Hepatocyte (in vitro differentiated cells): Measurements from ENCODE around the gene UQCR10. TPM values are rescaled to one million over a fixed set of nuclear protein-coding genes. Genes with fewer than 3 reads are reported as not detected.

ENCODE experiments used
- DNase-seq: peaks from one replicate; pipeline ENCODE4 v3.0.0-alpha.2; 2016; ENCODE audit warnings: low spot score
- H2AFZ ChIP-seq: fragments of 200-600 bp; sonication (generic); 2 replicates; pipeline ENCODE4 v1.6.0; 2016; ENCODE audit warnings: antibody characterized with exemption, mild to moderate bottlenecking
- H3K27ac ChIP-seq: fragments of 200-600 bp; sonication (generic); 2 replicates; pipeline ENCODE4 v1.5.1; 2016; ENCODE audit warnings: mild to moderate bottlenecking
- H3K27me3 ChIP-seq: fragments of 200-600 bp; sonication (generic); 2 replicates; pipeline ENCODE4 v1.6.1; 2016
- H3K36me3 ChIP-seq: fragments of 200-600 bp; sonication (generic); replicated peaks from 2 replicates; pipeline ENCODE4 v1.5.1; 2016; ENCODE audit warnings: low read depth; ENCODE audit not compliant: insufficient read depth
- H3K4me1 ChIP-seq: fragments of 200-600 bp; sonication (generic); 2 replicates; pipeline ENCODE4 v1.5.1; 2016; ENCODE audit warnings: mild to moderate bottlenecking, moderate library complexity; ENCODE audit not compliant: insufficient read depth
- H3K4me2 ChIP-seq: fragments of 200-600 bp; sonication (generic); 2 replicates; pipeline ENCODE4 v1.6.0; 2016
- H3K4me3 ChIP-seq: fragments of 200-600 bp; sonication (generic); 2 replicates; pipeline ENCODE4 v1.5.1; 2016; ENCODE audit warnings: mild to moderate bottlenecking
- H3K79me2 ChIP-seq: fragments of 200-600 bp; sonication (generic); 2 replicates; pipeline ENCODE4 v1.6.0; 2017; ENCODE audit warnings: mild to moderate bottlenecking
- H3K9me2 ChIP-seq: fragments of 200-600 bp; sonication (generic); replicated peaks from 2 replicates; pipeline ENCODE4 v1.6.0; 2017; ENCODE audit warnings: mild to moderate bottlenecking; ENCODE audit not compliant: insufficient read depth
- H3K9me3 ChIP-seq: fragments of 200-600 bp; sonication (generic); 2 replicates; pipeline ENCODE4 v1.5.1; 2016; ENCODE audit warnings: low read depth, mild to moderate bottlenecking
- H4K20me1 ChIP-seq: fragments of 200-600 bp; sonication (generic); 2 replicates; pipeline ENCODE4 v1.6.0; 2016; ENCODE audit warnings: mild to moderate bottlenecking; ENCODE audit not compliant: insufficient read depth, poor library complexity, severe bottlenecking
- EZH2 ChIP-seq: fragments of 200-600 bp; sonication (generic); IDR thresholded peaks from 2 replicates; pipeline ENCODE4 v1.6.1; 2016; ENCODE audit warnings: antibody characterized with exemption, mild to moderate bottlenecking, borderline replicate concordance
- EZH2phosphoT487 ChIP-seq: fragments of 200-600 bp; sonication (generic); IDR thresholded peaks from one replicate; pipeline ENCODE4 v1.6.1; 2018; ENCODE audit warnings: antibody characterized with exemption, mild to moderate bottlenecking, low read depth, moderate library complexity; ENCODE audit not compliant: unreplicated experiment, severe bottlenecking
- WGBS: methylation state at CpG from one replicate; pipeline ENCODE4 v1.1.6; 2016; ENCODE audit warnings: low lambda C conversion rate; ENCODE audit errors: missing lambda C conversion rate; 5-methylcytosine and 5-hydroxymethylcytosine counted together
- polyA plus RNA-seq: library from polyadenylated mRNA; unstranded; fragments of >200 nt; fragmentation: Nextera tagmentation; extraction: Ambion mirVana; gene quantifications from 2 replicates; pipeline ENCODE4 v1.2.1, GENCODE V29; 2016
- total RNA-seq: library from RNA; depleted of rRNA; stranded (reverse); fragments of >200 nt; gene quantifications from 2 replicates; pipeline ENCODE4 v1.2.3, GENCODE V29; 2014
- TF ChIP-seq, protein P1 (sequence below): fragments of 200-600 bp; sonication (generic); IDR thresholded peaks from 2 replicates; pipeline ENCODE4 v1.5.1; 2016; ENCODE audit warnings: antibody characterized with exemption, mild to moderate bottlenecking; ENCODE audit not compliant: poor library complexity

Gene UQCR10
- 120 and 122 TPM in 2 replicates for total RNA-seq
- 387 and 414 TPM in 2 replicates for polyA plus RNA-seq

DNA sequence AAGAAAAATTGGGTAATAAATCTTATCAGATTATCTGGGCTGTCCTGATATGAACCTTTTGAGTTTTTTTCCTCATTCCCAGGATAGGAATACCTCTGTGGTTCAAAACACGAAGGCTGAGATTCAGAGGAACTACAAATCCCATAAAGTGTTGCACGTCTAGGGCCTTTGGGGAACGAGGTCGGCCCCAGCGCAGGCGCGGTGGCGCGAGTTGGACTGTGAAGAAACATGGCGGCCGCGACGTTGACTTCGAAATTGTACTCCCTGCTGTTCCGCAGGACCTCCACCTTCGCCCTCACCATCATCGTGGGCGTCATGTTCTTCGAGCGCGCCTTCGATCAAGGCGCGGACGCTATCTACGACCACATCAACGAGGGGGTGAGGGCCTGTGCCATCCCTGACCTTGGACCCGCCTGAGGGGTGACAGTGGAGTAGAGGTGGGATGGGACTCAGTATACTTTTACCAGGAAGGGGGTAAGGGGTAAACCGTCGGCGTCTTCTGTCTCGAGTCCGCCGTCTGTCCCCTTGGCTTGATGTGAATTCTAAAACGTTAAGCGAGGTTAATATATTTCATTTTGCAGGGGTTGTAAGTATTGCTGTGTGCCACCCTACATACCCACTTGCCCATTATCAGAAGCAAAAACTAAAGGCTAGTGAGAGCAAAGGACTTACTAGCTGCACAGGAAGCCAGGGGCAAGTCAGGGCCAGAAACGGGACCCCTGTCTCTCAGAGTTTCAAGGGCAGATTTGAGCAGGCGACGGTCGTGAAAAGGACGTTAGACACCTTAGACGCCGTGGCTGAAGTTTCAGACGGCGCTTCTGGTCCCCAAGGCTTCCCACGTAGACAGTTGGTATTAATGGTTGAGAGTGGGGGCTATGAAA lies at the start of gene UQCR10:
Gene UQCR10, plus strand, starts transcription at position 199 of the 881 bp plus-strand sequence. Its CDS starts 30 bp downstream, at position 229.
- Histone ChIP-seq H2AFZ (peak within 1 kb of the TSS; percentile 79), H3K9me2 (no peaks in the 10 kb centered on the region), H3K27me3 (no peaks in the 10 kb centered on the region), H3K4me2 (peak within 1 kb of the TSS; percentile 75), H3K4me1 (peaks cover 12% of the 10 kb centered on the region), H3K79me2 (peaks cover 41% of the 10 kb centered on the region), H3K9me3 (no peaks in the 10 kb centered on the region), H4K20me1 (no peaks in the 10 kb centered on the region), H3K4me3 (peak within 1 kb of the TSS; percentile 44), H3K27ac (peak within 1 kb of the TSS; percentile 84), H3K36me3 (no peaks in the 10 kb centered on the region)
- WGBS = 11% methylated on average over 46 of the region's 46 CpGs
- TF ChIP-seq, protein P1, sequence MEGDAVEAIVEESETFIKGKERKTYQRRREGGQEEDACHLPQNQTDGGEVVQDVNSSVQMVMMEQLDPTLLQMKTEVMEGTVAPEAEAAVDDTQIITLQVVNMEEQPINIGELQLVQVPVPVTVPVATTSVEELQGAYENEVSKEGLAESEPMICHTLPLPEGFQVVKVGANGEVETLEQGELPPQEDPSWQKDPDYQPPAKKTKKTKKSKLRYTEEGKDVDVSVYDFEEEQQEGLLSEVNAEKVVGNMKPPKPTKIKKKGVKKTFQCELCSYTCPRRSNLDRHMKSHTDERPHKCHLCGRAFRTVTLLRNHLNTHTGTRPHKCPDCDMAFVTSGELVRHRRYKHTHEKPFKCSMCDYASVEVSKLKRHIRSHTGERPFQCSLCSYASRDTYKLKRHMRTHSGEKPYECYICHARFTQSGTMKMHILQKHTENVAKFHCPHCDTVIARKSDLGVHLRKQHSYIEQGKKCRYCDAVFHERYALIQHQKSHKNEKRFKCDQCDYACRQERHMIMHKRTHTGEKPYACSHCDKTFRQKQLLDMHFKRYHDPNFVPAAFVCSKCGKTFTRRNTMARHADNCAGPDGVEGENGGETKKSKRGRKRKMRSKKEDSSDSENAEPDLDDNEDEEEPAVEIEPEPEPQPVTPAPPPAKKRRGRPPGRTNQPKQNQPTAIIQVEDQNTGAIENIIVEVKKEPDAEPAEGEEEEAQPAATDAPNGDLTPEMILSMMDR = no peak
- TF ChIP-seq EZH2 (no peak), EZH2phosphoT487 (no peak)
- peak; percentile 96 for DNase-seq

DNA sequence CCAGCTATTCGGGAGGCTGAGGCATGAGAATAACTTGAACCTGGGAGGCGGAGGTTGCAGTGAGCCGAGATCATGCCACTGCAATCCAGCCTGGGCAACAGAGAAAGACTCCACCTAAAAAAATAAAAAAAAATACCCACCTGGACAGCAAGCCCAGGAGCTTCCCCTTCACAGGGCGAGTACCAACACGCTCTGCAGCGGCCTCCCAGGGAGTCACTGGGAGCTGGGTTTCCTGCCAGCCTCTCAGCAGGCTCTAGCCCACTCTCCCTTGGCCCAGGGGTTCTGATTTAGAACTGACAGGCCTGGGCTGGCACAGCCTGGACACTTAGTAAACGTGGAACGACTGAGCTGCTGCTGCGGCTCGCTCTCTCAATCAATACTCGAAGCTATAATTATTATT lies 49.4 kb upstream of the UQCR10 start:
- no peaks in the 10 kb centered on the region for H3K79me2 ChIP-seq
- no peak overlapping the region for H3K27ac ChIP-seq
- no peak overlapping the region for H2AFZ ChIP-seq
- 90% methylated on average over 11 of the region's 11 CpGs for WGBS
- H3K4me3 ChIP-seq = no peak overlapping the region
- peaks cover 44% of the 10 kb centered on the region for H3K27me3 ChIP-seq
- H4K20me1 ChIP-seq = no peaks in the 10 kb centered on the region
- no peak overlapping the region for H3K4me2 ChIP-seq
- no peaks in the 10 kb centered on the region for H3K9me3 ChIP-seq
- no peaks in the 10 kb centered on the region for H3K9me2 ChIP-seq
- no peaks in the 10 kb centered on the region for H3K36me3 ChIP-seq
- DNase-seq = no peak
- H3K4me1 ChIP-seq = no peaks in the 10 kb centered on the region
- TF ChIP-seq, protein P1 = no peak
- TF ChIP-seq EZH2 = no peak
- TF ChIP-seq EZH2phosphoT487 = no peak

DNA sequence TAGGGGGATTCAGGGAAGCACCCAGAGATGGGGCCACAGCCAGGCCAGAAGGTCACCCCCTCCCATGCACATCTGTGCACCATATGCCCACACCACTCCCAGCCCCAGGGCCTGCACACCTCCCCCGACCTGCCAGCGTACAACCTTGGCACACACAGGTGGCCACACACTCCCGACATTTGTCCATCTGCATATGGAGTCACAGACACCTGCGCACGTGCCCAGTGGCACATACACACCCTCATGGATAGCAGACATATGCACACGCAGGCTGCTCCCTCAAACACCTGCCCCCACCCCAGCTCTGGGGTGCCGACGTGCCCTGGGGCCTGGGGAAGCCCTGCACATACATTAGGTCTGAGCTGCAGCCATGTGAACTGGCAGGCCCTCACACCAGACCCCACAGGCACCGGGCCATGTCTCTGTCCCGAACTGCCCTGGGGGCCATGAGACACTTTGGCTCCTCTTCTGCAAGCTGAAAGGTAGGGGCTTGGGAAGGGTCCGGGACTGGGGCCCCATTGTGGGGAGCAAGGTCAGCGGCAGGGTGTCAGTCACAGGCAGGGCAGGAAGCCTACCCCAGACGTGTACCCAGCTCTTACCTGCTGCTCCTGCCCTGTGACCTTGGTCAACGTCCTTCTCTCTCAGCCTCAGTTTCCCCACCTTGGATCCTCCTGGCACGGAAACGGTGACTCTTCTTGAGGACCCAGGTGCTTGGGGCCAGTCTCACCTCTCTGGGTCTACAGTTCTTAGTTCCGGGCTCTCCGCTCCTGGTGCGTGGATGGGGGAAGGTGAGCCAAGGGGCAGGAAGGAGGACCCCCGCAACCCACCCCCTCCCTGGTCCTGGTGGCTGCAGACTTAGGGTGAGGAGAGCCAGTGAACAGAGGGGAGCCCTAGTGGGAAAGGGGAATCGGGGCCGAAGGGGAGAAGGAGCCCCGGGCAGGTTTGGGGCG lies 47.9 kb upstream of the UQCR10 start:
- no peaks in the 10 kb centered on the region for H3K9me2 ChIP-seq
- H2AFZ ChIP-seq = no peak overlapping the region
- H3K4me3 ChIP-seq = no peak overlapping the region
- no peak for TF ChIP-seq EZH2phosphoT487
- TF ChIP-seq, protein P1 = no peak
- peak; percentile 66 for TF ChIP-seq EZH2
- H3K9me3 ChIP-seq = no peaks in the 10 kb centered on the region
- WGBS = 60% methylated on average over 22 of the region's 24 CpGs
- no peaks in the 10 kb centered on the region for H3K4me1 ChIP-seq
- H3K79me2 ChIP-seq = no peaks in the 10 kb centered on the region
- no peak overlapping the region for H3K27ac ChIP-seq
- H3K4me2 ChIP-seq = peak overlapping the region; percentile 84
- H3K36me3 ChIP-seq = no peaks in the 10 kb centered on the region
- peaks cover 47% of the 10 kb centered on the region for H3K27me3 ChIP-seq
- H4K20me1 ChIP-seq = no peaks in the 10 kb centered on the region
- DNase-seq = no peak
